Ammon's horn (tissue), 1 donor: ENCODE data around the gene FGL2.
A peak's percentile ranks its signal among the peaks of the same experiment; 100 is the strongest.
"Not testable (repeated sequence)": the region's sequence is repeated elsewhere in the genome, so short reads cannot be mapped to it uniquely, and the experiment has no call there.

ENCODE experiments used
- DNase-seq: peaks from one replicate; pipeline ENCODE4 v3.0.0-alpha.2; 2016; ENCODE audit warnings: low spot score

Gene FGL2

DNA sequence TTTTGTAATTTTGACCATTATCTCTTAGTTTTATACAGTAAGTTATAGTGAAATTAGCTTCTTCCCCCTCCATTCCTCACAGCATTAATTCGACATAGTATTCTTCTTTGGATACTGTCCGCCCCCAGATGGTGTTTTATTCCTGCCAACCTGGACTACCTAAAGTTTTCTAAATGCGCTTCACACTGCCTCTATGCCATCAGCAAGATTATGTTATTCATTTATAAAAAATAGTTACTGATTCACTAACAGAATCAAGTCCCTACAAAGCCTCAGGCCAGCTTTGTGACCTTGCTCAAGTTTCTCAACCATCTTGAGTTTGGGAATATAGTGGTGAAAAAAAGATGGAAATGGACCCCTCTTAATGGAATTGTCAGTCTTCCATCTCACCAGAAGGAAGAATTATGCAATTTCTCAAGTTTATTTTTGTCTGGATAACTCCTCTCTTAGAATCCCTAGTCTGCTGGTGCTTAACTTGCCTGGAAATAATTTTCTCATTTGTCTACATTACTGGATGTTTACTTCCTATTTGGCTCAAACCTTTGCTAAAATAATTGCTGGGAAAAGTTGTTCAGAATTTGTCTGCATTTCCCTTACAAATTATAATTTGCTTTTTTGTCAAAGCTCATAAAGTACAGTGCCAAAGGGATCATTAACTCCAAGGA, 16.7 kb upstream of the FGL2 start:
- DNase-seq, result no peak

DNA sequence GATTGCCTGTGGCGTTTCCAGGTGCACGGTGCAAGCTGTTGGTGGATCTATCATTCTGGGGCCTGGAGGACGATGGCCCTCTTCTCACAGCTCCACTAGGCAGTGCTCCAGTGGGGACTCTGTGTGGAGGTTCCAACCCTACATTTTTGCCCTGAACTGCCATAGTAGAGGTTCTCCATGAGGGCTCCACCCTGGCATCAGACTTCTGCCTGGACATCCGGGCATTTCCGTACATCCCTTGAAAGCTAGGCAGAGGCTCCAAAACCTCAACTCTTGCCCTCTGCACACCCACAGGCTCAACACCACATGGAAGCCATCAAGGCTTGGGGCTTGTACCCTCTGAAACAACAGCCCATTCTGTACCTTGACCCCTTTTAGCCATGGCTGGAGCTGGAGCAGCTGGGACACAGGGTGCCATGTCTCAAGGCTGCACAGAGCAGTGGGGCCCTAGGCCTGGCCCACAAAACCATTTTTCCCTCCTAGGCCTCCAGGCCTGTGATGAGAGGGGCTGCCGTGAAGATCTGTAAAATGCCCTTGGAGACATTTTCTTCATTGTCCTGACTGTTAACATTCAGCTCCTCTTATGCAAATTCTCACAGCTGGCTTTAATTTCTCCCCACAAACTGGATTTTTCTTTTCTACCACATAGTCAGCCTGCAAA, 10.0 kb upstream of the FGL2 start:
- no peak for DNase-seq

DNA sequence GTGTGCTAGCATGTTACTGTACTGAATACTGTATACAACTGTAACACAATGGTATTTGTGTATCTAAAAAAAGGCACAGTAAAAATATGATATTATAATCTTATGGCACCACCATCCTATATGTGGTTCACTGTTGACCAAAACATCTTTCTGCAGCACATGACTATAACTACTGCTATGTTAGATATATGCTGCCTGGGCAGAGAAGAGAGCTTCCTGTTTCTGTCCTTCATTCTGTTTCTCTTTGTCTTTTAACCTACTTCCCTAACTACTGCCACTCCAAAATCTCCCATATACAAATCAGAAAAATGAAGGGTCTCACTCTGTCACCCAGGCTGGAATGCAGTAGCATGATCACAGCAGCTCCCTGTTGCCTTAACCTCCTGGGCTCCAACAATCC, 8.8 kb upstream of the FGL2 start:
- no peak for DNase-seq

DNA sequence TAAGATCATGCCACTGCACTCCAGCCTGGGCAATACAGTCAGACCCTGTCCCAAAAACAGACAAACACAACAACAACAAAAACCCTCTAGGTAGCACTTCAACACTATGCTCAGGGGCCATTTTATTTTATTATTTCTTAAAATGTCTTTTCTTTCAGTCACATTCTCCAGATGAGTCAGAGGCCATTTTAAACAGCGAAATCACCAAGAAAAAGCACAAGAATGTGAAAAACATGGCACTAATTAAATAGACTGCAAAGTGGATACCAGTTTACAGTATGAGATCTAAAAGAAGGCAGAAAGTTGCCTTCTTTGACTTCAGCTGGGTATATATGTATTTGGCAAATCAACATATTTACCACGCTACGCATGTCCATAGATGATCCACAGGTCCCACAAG, 6.1 kb upstream of the FGL2 start:
- DNase-seq, result no peak

DNA sequence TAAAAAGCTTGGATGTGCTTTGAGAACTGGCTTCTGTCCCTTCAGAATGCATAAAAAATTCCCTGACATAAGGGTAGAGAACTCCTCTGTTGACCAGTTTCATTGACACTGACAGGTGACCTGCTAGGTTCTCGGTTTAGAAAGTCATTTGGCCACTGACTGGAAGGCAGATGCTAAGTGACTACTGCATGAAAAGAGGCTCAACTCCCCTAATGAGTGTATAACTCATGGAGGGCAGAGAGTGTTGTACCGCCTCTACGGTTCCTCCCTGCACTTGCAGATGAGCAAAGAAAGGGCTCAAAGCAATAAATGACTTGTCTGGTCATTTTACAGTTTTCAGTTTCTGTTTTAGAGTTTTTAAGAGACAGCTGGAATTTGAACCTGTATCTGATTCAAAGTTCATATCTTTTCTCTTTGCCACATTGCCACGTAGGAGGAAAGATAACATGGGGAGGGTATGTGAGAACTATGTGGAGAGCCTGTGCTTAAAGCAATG, 2.9 kb upstream of the FGL2 start:
- DNase-seq, result no peak

DNA sequence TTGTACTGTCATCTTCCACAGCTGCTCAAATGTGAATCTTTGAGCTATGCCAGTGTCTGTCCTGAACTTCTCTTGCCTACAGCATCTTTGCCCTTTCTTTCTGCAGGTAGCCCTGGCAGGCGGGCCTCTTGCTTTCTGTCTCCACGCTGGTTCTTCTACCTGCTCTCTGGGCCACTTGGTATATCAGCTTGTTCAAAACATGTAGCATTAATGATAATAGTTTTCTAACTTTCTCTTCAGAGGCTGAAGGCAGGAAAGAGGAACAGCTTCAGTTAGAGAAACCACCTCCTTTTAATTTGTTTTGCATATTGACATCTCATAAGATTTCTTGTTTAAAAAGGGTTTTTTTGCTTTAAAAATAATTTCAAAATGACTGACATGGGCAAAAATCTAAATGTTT, 923 bp upstream of the FGL2 start:
- no peak for DNase-seq

DNA sequence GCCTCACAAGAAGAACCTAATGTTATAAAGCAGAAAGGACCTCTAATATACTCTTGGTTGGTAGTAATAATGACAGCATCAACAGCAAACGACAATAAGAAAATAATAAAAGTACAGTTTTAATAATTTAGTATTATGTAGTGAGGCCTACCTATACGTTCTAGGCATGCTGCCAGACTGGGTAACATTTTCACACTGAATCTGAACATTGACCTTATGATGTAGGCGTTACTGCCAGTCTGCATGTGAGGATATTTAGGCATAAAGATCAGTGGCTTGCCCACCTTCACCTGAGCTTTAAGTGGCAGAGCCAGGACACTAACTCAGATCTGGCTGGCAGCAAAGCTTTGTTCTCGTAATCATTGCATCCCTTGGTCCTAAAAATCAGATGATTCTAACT, 2.5 kb downstream of the FGL2 start:
- no peak for DNase-seq

DNA sequence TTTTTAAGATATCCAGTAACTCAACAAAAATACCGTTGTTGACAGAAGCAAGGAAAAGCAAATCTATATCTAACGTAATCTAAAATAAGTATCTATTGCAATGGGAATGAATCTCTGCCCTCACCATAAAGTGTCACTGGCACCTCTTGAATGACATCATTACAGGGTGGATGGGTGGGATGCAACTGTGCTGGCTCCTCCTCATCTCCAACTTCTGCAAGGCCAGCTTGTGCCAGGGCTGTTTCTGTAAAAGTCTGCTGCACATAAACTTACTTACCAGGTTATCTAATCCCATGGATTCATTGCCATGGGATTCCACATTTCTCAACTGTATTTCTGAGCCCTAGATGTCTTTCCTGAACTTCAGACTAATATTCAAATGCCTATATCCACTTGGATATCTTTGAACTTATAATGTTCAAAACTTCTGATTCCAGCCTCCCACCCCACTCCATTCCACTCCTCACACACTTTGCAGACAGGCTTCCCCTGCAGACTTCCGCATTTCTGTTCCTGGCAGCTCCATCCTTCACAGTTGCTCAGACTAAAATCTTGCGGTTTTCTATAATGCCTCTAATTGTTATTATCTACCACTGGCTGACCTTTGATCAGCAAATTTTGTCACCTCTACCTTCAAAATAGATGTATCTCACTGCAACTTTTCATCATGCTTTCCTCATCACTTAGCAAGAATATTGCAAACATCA, 10.7 kb downstream of the FGL2 start:
- DNase-seq, result peak; percentile 22

DNA sequence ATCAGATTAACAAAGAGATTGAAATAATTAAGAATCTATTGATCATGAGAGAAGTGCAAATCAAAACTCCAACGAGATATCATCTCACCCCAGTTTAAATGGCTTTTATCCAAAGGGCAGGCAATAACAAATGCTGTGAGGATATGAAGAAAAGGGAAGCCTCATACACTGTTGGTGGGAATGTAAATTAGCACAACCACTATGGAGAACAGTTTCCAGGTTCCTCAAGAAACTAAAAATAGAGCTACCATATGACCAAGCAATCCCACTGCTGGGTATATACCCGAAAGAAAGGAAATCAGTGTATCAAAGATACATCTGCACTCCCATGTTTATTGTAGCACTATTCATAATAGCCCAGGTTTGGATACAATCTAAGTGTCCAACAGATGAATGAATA, 13.8 kb downstream of the FGL2 start:
- DNase-seq, result no peak

DNA sequence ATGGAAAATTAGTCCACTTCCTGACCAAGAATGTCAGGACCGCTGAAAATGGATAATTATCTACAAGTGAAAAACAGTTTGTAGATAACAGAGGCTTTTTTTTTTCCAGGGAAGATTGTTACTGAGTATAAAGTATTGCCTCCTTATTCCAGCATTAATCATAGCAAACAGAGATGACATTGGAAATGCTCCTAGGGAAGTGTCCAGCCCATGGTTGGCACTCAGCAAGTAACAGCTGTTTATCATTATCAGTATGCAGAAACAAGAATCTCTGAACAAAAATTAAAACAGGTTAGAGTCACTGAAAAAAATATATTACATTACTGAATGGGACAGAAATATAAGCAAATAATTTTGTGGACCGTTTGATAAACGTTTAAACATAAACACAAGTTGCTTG, 14.6 kb downstream of the FGL2 start:
- no peak for DNase-seq

DNA sequence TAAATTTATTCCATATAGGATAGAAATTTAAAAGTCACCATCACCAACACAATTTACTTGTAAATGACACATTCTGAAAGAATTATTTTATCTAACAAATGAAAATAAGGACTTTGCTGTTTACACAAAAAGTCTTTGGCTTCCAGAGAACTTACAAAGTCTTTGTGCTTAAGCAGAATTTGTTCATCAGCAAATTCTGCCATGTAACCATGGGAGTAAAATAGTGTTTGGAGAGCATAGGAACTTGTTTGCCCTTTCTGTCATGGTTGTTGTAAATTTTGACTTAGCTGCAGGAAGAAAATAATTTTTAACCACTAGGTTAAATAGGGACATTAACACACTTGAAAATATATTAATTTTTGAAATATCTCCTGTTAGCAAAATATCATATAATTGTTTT, 15.2 kb downstream of the FGL2 start:
- no peak for DNase-seq

DNA sequence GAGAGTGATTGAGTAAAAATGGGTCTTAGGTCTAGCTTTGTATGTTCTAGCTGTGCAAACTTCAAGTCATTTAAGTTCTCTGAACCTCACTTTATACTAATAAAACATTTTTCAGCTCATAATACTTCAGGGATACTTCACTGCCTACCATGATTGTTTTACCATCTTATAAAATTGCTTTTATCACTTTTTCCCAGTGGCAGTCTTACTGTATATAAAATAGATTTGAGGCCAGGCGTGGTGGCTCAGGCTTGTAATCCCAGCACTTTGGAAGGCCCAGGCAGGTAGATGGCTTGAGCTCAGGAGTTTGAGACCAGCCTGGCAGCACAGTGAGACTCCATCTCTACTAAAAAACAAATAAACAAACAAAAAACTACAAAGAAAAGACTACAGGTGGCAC, 17.4 kb downstream of the FGL2 start:
- no peak for DNase-seq

DNA sequence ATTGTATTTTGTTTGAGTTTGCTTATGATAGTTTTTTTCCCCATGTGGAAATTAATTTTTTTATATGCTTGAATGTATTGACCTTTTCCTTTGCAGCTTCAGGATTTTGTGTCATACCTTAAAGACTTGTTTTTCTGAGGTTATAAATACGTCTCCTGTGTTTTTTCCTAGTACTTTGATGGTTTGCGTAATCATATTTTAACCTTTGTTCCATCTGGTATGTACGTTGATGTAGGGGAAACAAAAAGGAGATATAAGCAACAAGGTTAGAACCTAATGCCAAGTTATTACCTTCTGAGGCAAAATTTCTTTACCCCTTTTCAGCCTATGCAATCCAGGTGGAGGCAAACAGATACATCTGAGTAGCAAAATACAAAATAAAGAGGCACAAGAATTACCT, 17.9 kb downstream of the FGL2 start:
- DNase-seq, result no peak

DNA sequence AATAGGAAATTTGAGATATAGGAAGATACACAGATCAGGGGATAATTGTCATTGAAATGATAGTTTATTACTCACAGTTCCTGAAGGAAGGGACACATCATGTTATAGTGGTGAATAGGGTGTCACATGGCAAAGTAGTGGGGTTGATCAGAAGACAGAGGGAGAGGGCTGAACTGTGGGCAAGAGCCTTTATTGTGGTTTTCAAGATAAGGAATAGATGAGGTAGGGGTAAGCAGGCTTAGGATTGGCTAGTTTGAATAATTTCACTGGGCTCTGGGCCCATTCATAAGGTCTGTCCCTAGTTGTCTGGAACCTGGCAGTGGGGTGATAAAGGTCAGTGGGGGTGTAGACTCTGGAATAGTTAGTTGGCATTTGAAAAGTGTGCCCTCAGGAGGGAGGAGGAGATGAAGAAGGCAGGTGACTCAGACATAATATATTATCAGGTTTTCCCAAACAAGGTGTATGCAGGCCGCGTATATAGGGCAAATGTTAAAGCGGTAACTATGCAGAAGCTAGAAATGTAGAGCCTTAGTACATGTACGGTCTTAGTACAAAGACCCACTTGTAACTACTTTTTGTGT, 18.5 kb downstream of the FGL2 start:
- DNase-seq, result no peak

DNA sequence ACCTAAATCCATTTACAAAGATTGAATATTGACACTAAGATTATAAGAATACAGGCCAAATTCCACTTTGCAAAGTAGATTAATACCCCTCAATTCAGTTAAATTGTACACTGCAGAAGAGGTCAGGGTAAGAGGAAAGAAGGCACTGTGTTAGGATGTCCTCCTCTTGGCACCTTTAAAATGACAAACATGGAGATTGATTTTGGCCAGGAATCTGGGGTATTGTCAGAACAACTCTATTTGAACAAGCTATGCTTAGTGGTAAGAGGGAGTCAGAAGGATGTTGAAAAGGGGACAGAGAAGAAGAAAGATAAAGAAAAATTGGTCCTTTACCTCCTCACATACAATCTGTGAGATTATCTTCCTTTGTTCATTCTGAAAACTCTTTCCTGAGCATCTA, 21.6 kb downstream of the FGL2 start:
- DNase-seq, result not testable (repeated sequence)

DNA sequence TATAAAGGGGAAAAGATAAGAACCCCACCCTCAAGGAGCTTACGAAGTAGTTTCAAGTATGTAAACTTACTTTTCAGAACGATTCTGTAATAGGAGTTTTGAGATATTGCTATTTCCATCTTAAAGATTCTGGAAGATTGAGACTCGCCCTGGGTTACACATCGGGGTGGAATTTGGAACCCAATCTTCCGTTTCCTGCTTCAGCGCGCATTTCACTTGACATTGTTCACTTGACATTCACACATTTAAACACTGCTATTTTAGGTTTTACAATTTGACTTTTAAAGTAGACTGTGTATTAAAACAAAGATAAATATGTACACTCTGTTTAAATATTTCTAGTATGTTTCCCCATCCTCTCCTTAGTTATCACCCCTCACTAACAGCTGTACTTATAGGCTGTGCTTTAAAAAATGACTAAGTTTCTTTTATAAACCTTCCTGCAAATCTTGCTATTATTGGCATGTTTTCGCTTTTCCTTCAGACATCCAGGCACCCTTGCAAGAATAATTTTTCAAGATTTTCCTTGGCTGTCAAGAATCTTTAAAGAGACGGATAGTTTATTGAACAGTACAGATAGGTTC, 22.2 kb downstream of the FGL2 start:
- not testable (repeated sequence) for DNase-seq

DNA sequence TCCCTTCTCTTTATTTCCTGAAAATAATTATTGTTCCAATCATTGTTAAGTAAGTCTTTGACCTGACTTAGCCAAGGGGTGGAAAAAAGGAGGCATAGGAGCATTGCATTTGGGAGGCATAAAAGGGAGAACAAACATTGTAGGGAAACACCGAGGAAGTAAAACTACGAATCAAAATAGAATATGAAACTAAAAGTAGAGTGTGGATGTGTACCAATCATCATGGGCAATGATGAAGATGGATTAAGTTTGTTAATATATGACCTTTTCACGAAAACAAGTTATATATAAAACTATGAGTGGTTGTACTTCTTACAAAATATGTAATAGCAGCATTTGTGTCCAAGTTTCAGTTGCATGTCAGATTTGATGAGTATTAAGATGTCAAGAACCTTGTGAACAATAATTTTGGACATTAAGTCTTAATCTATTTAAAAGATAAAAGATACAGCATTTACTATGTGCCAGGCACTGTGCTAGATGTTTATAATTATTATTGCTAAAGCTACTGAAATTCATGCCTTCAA, 24.3 kb downstream of the FGL2 start:
- not testable (repeated sequence) for DNase-seq

DNA sequence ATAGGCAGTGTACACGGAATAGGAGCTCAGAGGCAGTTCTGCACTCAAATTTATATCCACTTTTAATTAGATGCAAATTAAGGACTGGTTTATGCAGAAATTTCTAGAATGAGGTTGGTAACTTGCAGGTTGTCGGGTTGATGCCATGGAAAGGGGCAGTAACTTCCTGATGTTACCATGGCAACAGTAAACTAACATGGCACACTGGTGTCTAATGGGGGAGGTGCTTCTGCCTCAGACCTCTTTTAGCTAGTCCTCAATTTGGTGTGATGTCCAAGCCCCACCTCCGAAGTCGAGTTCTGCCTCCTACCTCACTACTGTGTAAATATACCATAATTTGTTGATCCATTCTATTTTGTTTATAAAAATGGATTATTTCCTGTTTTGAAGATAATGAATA, 25.2 kb downstream of the FGL2 start:
- not testable (repeated sequence) for DNase-seq

DNA sequence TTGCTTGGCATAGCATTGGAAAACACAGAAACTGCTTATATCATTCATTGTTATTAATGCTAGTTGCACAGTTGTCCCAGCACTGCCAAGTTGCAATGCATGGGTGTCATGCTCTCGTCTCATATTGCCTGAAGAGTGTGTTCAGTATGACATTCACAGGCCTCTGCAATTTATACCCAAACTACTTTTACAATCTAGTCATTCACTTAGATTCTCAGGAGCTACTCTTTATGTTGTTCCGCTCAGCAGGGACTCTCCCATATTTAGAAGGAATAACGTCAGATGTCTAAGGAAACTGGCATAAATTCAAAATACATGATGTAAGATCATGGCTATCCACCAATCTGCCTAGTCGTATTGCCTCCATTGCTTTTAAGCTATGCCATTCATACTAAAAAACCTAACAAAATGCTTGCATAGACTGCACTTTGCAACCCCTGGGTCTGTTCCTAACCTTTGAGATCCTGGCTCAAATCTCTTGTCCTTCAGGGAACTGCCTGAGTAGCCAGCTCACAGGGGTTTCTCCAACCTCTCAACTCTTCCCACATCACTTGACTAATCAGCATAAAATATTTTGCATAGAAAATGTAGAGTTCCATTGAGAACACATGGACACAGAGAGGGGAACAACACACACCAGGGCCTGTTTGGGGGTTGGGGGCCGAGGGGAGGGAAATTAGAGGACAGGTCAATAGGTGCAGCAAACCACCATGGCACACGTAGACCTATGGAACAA, 27.0 kb downstream of the FGL2 start:
- DNase-seq, result not testable (repeated sequence)

DNA sequence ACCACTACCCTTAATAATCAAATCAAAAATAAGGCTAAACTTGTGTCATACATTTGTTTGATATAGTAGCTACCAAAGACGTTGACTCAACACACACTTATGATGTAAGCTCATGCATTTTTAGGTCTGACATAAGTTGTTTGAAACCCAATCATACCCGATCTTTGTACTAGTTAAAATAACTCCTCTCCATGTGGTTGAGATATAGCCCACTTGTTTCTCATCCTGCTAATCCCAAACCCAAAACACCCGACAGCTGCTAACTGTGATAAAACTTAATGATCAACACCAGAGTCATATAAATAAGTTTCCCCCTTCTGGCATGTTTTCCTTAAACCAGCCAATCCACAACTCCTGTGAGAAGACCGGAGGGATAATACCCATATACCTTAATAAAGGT, 28.5 kb downstream of the FGL2 start:
- not testable (repeated sequence) for DNase-seq

DNA sequence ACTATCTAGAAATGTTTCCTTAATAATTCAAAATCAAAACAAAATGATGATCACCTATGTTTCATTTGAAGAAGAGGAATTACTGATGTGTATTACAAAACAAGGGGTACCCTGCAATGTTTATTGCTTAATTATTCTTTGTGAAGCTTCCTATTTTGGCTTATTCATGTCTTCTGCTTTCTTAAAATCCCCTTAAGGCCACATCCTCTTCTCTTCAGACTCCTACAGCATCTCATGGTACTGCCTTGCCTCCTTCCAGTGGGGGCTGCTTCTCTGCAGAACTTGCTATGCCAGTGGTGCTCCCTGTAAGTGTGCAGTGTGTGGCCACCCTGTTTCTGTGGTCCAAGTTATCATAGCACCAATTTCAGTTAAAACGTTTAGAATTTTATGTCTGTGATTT, 42.2 kb downstream of the FGL2 start:
- peak; percentile 30 for DNase-seq

DNA sequence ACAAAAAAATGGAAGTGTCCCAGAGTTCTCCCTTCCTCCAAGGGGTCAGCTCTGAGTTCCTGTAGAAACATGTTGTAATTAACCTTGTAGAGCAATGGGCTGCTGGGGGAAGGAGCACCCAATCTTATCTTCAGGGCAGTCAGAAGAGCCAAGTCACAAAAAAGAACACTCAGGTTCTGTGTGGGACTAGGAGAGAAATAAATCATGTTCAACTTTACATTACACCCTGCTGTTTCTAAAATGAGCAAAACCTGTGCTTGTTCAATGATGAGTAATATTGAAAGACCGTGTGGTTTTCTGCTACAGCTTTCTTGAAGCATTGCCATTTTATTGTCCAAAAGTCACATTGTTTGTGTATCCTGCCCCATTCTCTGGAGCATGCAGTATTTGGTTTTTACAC, 42.6 kb downstream of the FGL2 start:
- not testable (repeated sequence) for DNase-seq
